T-helper 9 cell (primary cell): ENCODE data around the gene SUSD4.

Experiments used
- DNase-seq: peaks from one replicate; pipeline ENCODE4 v3.0.0-alpha.2; 2020

Gene SUSD4

GRCh38 chr1:223355699-223356098, 8.3 kb downstream of the SUSD4 start:
- DNase-seq = no peak

GRCh38 chr1:223353939-223354338, 10.0 kb downstream of the SUSD4 start:
- no peak for DNase-seq

- DNase-seq = no peak
These were observed 11.0 kb downstream of the SUSD4 start for GRCh38 chr1:223352944-223353343.

- no peak for DNase-seq
These were observed 13.5 kb downstream of the SUSD4 start for GRCh38 chr1:223350361-223350908.

GRCh38 chr1:223349241-223349640, 14.7 kb downstream of the SUSD4 start:
- no peak for DNase-seq

- no peak for DNase-seq
These were observed 15.5 kb downstream of the SUSD4 start for GRCh38 chr1:223348439-223348838.

- no peak for DNase-seq
These were observed 16.4 kb downstream of the SUSD4 start for GRCh38 chr1:223347583-223347982.

- DNase-seq = no peak
These were observed 17.7 kb downstream of the SUSD4 start for GRCh38 chr1:223346311-223346710.

- no peak for DNase-seq
These were observed 18.3 kb downstream of the SUSD4 start for GRCh38 chr1:223345720-223346119.

- DNase-seq = no peak
These were observed 19.5 kb downstream of the SUSD4 start for GRCh38 chr1:223344491-223344890.

GRCh38 chr1:223343692-223344091, 20.3 kb downstream of the SUSD4 start:
- no peak for DNase-seq

GRCh38 chr1:223341121-223341520, 22.9 kb downstream of the SUSD4 start:
- DNase-seq = no peak

GRCh38 chr1:223340637-223341036, 23.3 kb downstream of the SUSD4 start:
- no peak for DNase-seq

GRCh38 chr1:223339861-223340260, 24.1 kb downstream of the SUSD4 start:
- no peak for DNase-seq

GRCh38 chr1:223338811-223339746, 24.9 kb downstream of the SUSD4 start:
- DNase-seq = no peak

- no peak for DNase-seq
These were observed 26.7 kb downstream of the SUSD4 start for GRCh38 chr1:223337174-223337869.

GRCh38 chr1:223334156-223334555, 29.8 kb downstream of the SUSD4 start:
- no peak for DNase-seq

- DNase-seq = no peak
These were observed 31.0 kb downstream of the SUSD4 start for GRCh38 chr1:223332997-223333396.

GRCh38 chr1:223331929-223332328, 32.0 kb downstream of the SUSD4 start:
- no peak for DNase-seq

GRCh38 chr1:223331301-223331700, 32.7 kb downstream of the SUSD4 start:
- no peak for DNase-seq

- no peak for DNase-seq
These were observed 33.5 kb downstream of the SUSD4 start for GRCh38 chr1:223330466-223330865.

- DNase-seq = no peak
These were observed 34.1 kb downstream of the SUSD4 start for GRCh38 chr1:223329664-223330415.

GRCh38 chr1:223329252-223329651, 34.7 kb downstream of the SUSD4 start:
- DNase-seq = no peak
